ENCODE measurements around the gene CELSR1.
"Not testable (repeated sequence)": the region's sequence is repeated elsewhere in the genome, so short reads cannot be mapped to it uniquely, and the experiment has no call there.

CELSR1 gene

DNA sequence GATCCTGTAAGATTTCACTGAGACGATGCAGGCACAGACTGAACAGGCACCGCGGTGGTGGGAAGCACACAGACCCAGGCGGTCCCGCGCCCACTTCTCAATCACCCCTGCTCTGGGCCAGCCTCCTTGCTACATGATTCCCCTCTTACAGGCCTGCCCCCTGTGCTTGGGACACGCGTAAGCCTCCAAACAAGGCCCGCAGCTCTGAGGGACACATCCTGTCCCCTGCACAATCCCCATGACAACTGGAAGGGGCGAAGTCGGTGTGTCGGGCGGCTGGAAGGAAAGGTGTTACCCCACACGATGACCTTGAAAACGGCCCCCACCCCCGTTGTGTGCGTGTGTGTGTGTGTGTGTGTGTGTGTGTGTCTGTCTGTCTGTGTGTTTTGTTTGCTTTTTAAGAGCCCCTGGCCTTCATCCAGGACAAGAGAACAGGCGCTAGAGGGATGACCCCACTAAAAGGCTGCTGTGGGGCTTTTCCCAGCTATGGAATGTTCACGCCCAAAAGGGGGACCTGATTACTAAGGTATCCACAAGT is 13.1 kb downstream of the CELSR1 start:
- Mint-ChIP-seq H3K36me3 (ENCODE audit: low read depth) (no peaks in the 10 kb centered on the region), H3K27ac (no peak overlapping the region), H3K4me1 (ENCODE audit: low read depth) (peaks cover 2% of the 10 kb centered on the region), H3K4me3 (no peak overlapping the region), H3K27me3 (ENCODE audit: low read depth) (peaks cover 7% of the 10 kb centered on the region), H3K9me3 (no peaks in the 10 kb centered on the region)
- DNase-seq (ENCODE audit: low spot score): no peak

DNA sequence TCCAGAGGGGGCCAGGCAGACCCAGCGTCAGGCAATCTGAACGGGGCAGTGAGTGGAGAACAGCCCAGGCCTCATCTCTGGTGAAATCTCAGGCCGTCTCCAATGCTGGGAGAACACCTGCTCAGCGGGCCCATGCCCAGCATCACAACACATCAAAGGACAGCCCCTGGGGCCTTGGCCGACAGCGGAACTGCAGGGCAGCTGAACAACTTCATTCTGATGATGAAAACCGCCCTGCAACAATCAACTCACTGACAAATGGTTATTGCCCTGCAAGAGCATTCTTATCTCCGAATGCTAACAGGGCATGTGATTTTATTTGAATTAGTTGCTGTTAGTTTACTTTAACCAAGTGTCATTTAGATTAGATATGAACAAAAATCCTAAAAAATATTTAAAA is 14.6 kb downstream of the CELSR1 start:
- Mint-ChIP-seq H3K4me3 (no peak overlapping the region), H3K4me1 (ENCODE audit: low read depth) (no peaks in the 10 kb centered on the region)

DNA sequence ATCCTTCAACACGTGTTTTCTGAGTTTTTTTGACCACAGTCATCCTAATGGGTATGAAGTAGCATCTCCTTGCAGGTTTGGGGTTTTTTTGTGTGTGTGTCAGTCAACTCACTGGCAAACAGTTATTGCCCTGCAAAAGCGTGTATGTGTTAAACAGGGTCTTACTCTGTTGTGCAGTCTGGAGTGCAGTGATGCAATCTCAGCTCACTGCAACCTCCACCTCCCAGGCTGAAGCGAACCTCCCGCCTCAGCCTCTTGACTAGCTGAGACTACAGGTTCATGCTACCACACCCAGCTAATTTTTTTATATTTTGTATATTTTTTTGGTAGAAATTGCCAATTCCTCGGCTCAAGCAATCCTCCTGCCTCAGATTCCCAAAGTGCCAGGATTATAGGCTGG is 15.4 kb downstream of the CELSR1 start:
- Mint-ChIP-seq H3K27me3 (ENCODE audit: low read depth) (no peaks in the 10 kb centered on the region), H3K27ac (no peak overlapping the region), H3K36me3 (ENCODE audit: low read depth) (no peaks in the 10 kb centered on the region), H3K4me3 (no peak overlapping the region), H3K4me1 (ENCODE audit: low read depth) (no peaks in the 10 kb centered on the region), H3K9me3 (no peaks in the 10 kb centered on the region)
- DNase-seq (ENCODE audit: low spot score): no peak

More for the DNA sequence above, 14.6 kb downstream of the CELSR1 start:
- H3K27ac Mint-ChIP-seq: no peak overlapping the region
- H3K27me3 Mint-ChIP-seq (ENCODE audit: low read depth): no peaks in the 10 kb centered on the region
- DNase-seq (ENCODE audit: low spot score): no peak
- H3K9me3 Mint-ChIP-seq: no peaks in the 10 kb centered on the region
- H3K36me3 Mint-ChIP-seq (ENCODE audit: low read depth): no peaks in the 10 kb centered on the region

DNA sequence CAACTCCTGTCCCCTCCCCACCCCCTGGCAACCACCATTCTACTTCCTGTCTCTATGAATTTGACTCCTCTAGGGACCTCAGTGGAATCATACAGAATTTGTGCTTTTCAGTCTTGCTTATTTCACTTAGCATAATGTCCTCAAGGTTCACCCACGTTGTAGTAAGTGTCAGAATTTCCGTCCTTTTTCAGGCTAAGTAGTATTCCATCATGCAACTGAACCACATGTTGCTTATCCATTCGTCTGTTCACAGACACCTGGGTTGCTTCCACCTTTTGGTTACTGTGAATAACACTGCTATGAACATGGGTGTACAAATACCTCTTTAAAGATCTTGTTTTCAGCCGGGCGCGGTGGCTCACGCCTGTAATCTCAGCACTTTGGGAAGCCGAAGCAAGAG is 16.5 kb downstream of the CELSR1 start:
- H3K4me1 Mint-ChIP-seq (ENCODE audit: low read depth): no peaks in the 10 kb centered on the region
- no peaks in the 10 kb centered on the region for H3K9me3 Mint-ChIP-seq
- no peak overlapping the region for H3K27ac Mint-ChIP-seq
- DNase-seq (ENCODE audit: low spot score): no peak
- no peak overlapping the region for H3K4me3 Mint-ChIP-seq
- H3K36me3 Mint-ChIP-seq (ENCODE audit: low read depth): no peaks in the 10 kb centered on the region
- H3K27me3 Mint-ChIP-seq (ENCODE audit: low read depth): no peaks in the 10 kb centered on the region

DNA sequence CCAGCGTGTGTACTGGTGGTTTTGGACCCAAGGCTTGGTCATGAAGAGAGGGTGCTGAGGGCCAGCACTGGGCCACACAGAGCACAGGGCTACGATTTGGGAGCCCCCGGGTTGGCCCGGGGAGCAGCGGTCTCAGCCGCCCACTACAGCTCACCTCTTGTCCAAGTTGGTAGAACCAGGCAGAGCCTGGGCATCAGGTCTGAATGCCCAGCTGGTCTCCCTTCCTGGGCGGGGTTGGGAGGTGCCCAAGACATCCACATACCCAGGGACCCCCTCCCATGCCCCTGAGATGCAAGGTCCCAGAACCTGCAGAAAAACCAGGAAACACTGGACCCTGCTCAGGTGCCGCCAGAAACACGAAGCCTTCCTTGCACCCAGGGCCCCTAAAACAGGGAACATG is 18.0 kb downstream of the CELSR1 start:
- Mint-ChIP-seq H3K27me3 (ENCODE audit: low read depth) (no peaks in the 10 kb centered on the region), H3K9me3 (no peaks in the 10 kb centered on the region), H3K4me1 (ENCODE audit: low read depth) (no peaks in the 10 kb centered on the region), H3K27ac (no peak overlapping the region), H3K36me3 (ENCODE audit: low read depth) (no peaks in the 10 kb centered on the region), H3K4me3 (no peak overlapping the region)
- DNase-seq (ENCODE audit: low spot score): no peak

DNA sequence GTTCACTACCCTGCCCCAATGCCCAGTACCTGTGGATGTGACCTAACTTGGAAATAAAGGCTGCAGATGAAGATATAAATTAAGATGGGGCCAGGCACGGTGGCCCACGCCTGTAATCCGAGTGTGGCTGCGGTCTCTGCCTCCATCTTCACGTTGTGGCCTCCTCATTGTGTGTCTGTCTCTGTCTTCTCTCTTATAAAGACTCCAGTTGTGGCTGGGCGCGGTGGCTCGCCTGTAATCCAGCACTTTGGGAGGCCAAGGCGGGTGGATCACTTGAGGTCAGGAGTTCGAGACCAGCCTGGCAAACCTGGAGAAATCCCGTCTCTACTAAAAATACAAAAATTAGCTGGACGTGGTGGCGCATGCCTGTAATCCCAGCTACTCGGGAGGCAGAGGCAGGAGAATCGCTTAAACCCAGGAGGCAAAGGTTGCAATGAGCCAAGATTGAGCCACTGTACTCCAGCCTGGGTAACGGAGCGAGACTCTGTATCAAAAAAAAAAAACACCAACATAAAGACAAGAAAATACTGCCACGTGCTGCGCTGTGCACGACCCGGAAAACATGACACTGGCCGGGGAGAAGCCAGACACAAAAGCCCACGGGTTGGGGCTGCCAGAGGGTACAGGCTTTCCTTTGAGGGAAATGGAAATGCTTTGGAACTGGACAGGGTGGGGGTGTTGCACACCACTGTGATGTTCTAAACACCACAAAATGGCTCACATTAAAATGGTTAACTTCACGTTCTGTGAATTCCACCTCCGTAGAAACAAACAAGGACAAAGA is 18.7 kb downstream of the CELSR1 start:
- H3K4me1 Mint-ChIP-seq (ENCODE audit: low read depth): no peaks in the 10 kb centered on the region

DNA sequence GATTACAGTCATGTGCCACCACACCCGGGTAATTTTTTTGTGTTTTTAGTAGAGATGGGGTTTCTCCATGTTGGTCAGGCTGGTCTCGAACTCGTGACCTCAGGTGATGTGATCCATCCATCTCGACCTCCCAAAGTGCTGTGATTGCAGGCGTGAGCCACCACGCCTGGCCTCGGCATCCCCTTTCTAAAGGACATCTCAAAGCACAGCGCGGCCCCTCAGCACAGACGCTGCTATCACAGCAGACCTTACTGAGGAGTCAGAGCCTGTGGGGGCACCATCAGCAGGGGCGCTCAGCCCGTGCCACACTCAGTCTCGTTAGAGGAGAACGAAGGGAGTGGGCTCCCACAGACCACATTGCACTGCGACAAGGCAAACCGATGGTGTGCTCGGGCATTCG is 19.4 kb downstream of the CELSR1 start:
- no peaks in the 10 kb centered on the region for H3K4me1 Mint-ChIP-seq (ENCODE audit: low read depth)
- no peaks in the 10 kb centered on the region for H3K36me3 Mint-ChIP-seq (ENCODE audit: low read depth)
- H3K27ac Mint-ChIP-seq: no peak overlapping the region
- H3K9me3 Mint-ChIP-seq: no peaks in the 10 kb centered on the region
- no peak overlapping the region for H3K4me3 Mint-ChIP-seq
- no peaks in the 10 kb centered on the region for H3K27me3 Mint-ChIP-seq (ENCODE audit: low read depth)
- DNase-seq (ENCODE audit: low spot score): no peak

More for the DNA sequence above, 18.7 kb downstream of the CELSR1 start:
- Mint-ChIP-seq H3K27ac (no peak overlapping the region), H3K9me3 (no peaks in the 10 kb centered on the region), H3K27me3 (ENCODE audit: low read depth) (no peaks in the 10 kb centered on the region), H3K4me3 (no peak overlapping the region), H3K36me3 (ENCODE audit: low read depth) (no peaks in the 10 kb centered on the region)
- DNase-seq (ENCODE audit: low spot score): no peak

DNA sequence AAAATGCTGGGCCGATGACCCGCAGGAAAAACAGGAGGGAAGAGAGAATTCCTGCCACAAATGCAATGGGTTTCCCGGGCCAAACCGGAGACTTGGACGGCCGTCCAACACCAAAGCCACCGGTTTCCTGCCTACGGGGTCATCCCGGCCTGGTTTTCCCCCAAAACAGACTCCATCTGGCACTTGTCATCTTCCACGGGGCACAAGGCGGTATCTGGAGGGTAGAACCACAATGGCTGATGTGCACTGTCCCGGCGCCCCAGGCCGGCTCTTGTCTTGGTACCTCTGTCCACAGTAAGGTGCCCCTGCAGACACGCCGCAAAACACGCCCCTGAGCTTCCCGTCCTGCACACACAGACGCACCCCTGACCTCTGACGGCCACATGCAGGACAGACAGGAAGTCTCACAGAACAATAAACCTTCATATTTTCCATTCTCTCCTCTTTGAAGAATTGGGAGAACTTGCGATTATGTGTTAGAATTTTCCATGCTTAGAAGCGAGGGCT is 20.1 kb downstream of the CELSR1 start:
- no peak overlapping the region for H3K27ac Mint-ChIP-seq
- no peak for DNase-seq (ENCODE audit: low spot score)
- no peaks in the 10 kb centered on the region for H3K9me3 Mint-ChIP-seq
- no peaks in the 10 kb centered on the region for H3K27me3 Mint-ChIP-seq (ENCODE audit: low read depth)
- H3K4me1 Mint-ChIP-seq (ENCODE audit: low read depth): no peaks in the 10 kb centered on the region
- no peaks in the 10 kb centered on the region for H3K36me3 Mint-ChIP-seq (ENCODE audit: low read depth)
- no peak overlapping the region for H3K4me3 Mint-ChIP-seq

DNA sequence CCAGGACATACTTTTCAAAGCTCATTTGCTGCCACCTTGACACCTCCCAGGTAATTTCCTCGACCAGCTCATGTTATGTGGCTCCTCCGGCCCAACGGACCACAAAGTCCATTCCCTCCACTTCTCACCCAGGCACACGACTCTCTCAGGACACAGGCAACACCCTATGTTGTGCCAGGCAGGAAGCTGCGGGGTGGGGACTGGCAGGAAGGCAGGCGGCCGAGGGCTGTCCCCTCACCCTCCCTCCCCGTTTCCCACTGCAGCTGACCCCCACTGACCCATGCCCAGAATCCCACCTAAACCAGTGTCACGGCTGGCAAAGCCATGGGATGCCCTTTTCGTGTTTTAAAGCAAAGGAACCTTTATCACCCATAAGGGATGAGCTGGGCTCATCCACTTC is 20.8 kb downstream of the CELSR1 start:
- Mint-ChIP-seq H3K9me3 (no peaks in the 10 kb centered on the region), H3K27ac (no peak overlapping the region), H3K27me3 (ENCODE audit: low read depth) (no peaks in the 10 kb centered on the region), H3K36me3 (ENCODE audit: low read depth) (no peaks in the 10 kb centered on the region), H3K4me3 (no peak overlapping the region), H3K4me1 (ENCODE audit: low read depth) (no peaks in the 10 kb centered on the region)
- DNase-seq (ENCODE audit: low spot score): no peak

DNA sequence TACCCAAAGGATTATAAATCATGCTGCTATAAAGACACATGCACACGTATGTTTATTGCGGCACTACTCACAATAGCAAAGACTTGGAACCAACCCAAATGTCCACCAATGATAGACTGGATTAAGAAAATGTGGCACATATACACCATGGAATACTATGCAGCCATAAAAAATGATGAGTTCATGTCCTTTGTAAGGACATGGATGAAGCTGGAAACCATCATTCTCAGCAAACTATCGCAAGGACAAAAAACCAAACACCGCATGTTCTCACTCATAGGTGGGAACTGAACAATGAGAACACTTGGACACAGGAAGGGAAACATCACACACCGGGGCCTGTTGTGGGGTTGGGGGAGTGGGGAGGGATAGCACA is 21.3 kb downstream of the CELSR1 start:
- not testable (repeated sequence) for H3K4me3 Mint-ChIP-seq; H3K9me3 Mint-ChIP-seq; H3K27ac Mint-ChIP-seq; H3K27me3 Mint-ChIP-seq (ENCODE audit: low read depth); H3K4me1 Mint-ChIP-seq (ENCODE audit: low read depth); H3K36me3 Mint-ChIP-seq (ENCODE audit: low read depth); DNase-seq (ENCODE audit: low spot score)

DNA sequence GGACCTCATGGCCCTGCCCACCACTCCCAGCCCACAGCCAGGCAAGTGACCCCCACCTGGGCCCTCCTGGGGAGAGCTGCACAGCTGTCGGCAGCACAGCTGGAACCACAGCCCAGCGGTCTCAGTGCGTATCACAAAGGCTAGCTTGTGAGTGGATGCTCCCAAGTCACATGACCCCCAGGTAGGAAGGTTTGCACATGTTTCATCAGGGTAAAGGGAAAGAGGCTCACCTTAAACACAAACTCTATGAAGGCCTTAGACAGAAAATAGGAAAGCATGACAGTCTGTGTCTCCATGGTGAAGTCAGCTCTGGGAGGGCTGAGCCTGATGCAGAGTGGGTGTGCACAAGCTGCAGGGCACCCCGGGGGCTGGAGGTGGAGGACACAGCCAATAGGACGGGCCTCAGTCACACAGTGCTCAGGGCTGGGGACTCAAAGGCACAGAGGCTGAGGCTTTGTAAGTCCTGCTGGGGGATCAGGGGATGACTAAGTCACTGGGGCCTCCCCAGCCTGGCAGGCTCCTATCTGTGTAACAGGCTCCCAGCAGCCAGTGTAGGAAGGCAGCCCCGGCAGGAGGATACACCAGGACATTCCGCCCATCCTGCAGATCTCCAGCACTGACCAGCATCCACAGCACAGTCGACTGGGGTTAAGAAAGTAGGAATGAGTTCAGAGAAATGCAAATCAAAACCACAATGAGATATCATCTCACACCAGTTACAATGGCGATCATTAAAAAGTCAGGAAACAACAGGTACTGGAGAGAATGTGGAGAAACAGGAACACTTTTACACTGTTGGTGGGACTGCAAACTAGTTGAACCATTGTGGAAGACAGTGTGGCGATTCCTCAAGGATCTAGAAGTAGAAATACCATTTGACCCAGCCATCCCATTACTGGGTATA is 22.0 kb downstream of the CELSR1 start:
- DNase-seq (ENCODE audit: low spot score): no peak
- Mint-ChIP-seq H3K27ac (no peak overlapping the region), H3K27me3 (ENCODE audit: low read depth) (no peaks in the 10 kb centered on the region), H3K9me3 (no peaks in the 10 kb centered on the region), H3K4me1 (ENCODE audit: low read depth) (no peaks in the 10 kb centered on the region), H3K4me3 (no peak overlapping the region), H3K36me3 (ENCODE audit: low read depth) (no peaks in the 10 kb centered on the region)

DNA sequence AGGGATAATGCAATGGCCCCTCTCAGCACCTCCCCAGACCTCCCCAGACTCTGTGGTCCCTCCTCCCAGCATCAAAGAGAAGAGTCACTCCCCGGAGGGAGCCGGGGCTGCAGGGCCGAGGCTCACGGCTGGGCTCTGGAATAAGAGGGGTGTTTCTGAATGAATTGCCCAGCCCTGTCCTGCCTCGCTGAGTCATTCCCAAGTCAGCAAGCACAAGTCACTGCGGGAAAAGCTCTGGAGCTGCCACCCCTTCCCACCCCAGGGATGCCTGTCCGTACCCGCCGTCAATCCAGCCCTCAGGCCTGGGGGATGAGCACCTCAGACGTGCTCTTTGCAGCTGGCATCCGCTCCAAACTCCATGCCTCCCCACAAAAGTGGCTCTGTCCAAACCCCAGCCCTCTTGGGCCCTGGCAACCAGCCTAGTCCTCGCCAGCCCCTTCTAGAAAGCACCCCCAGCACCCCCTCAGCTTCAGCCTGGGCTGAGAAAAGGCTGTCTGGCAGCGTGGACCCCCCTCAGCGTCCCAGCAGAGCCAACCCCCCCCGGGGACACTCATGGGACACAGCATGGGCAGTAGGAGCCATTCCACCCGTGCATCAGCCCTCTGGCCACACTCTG is 22.7 kb downstream of the CELSR1 start:
- Mint-ChIP-seq H3K4me3 (no peak overlapping the region), H3K9me3 (no peaks in the 10 kb centered on the region), H3K27ac (no peak overlapping the region), H3K4me1 (ENCODE audit: low read depth) (no peaks in the 10 kb centered on the region), H3K36me3 (ENCODE audit: low read depth) (no peaks in the 10 kb centered on the region), H3K27me3 (ENCODE audit: low read depth) (peaks cover 3% of the 10 kb centered on the region)
- DNase-seq (ENCODE audit: low spot score): no peak

DNA sequence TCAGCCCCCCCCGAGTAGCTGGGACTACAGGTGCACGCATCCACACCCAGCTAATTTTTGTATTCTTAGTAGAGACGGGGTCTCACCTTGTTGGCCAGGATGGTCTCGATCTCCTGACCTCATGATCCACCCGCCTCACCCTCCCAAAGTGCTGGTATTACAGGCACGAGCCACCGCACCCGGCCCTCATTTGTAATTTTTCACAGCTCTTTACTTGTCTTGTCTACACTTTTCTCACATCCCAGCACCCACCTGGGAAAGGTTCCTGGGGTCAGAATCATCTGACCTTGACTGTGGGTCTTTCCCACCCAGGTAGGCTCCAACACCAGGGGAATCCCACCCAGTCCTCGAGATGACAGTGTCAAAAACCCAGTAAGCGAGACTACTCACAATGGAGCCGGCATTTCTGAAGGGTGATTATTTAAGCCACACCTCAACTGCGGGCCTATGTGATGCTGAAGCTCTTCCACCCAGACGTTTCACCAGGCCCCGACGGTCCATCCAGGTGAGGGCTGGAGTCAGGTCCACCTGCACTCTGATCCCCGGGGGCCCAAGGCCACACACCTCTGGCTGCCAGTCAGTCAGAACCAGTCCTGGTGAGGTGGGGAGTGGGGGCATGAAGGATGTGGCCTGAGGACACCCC is 23.4 kb downstream of the CELSR1 start:
- no peaks in the 10 kb centered on the region for H3K9me3 Mint-ChIP-seq
- no peak overlapping the region for H3K27ac Mint-ChIP-seq
- DNase-seq (ENCODE audit: low spot score): no peak
- no peaks in the 10 kb centered on the region for H3K36me3 Mint-ChIP-seq (ENCODE audit: low read depth)
- H3K27me3 Mint-ChIP-seq (ENCODE audit: low read depth): peaks cover 3% of the 10 kb centered on the region
- no peaks in the 10 kb centered on the region for H3K4me1 Mint-ChIP-seq (ENCODE audit: low read depth)
- no peak overlapping the region for H3K4me3 Mint-ChIP-seq

Data from T-helper 2 cell treated with Interferon-gamma antibody and Interleukin-4, amounts not matched to agents 5 μg/mL and 100 μg/mL, for 36 hours (primary cell).